ENCODE data around the gene SMYD5. TPM values are rescaled to one million over a fixed set of nuclear protein-coding genes. Genes with fewer than 3 reads are reported as not detected.
"Not testable (repeated sequence)": the region's sequence is repeated elsewhere in the genome, so short reads cannot be mapped to it uniquely, and the experiment has no call there.

SMYD5 gene
- total RNA-seq, 1 experiment from 2014 or later: 37.4 TPM

DNA sequence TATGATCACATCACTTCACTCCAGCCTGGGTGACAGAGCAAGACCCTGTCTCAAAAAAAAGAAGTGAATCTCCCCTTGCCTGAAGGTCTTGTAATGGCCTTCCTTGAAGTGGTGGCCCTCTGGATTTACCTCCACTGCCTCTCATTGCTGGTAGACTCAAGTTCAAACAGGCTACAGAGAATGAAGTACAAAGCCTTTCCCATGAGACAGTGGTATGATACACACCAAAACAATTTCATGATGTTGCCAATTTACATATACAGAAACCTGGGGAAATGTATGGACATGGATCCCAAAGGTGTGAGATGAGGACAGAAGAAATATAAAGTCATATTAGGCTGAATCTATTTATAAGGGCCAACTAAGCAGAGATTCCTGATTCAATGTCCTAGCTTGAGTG lies 16.5 kb upstream of the SMYD5 start:
- Histone ChIP-seq H3K79me2 (ENCODE audit: insufficient read depth, low read length) (no peaks in the 10 kb centered on the region), H4K20me1 (ENCODE audit: insufficient read depth) (no peaks in the 10 kb centered on the region), H3K9me3 (ENCODE audit: control insufficient read depth in 1 of 2, insufficient read depth in 1 of 2, low read depth in 1 of 2, low read length in 2 of 2) (no peaks in the 10 kb centered on the region), H3K27me3 (ENCODE audit: insufficient read depth, low read length) (no peaks in the 10 kb centered on the region), H3K27ac (ENCODE audit: low read depth, low read length) (no peak overlapping the region), H3K4me3 (replicated peaks in 1 of 2; ENCODE audit: low read depth in 1 of 2, low read length in 2 of 2) (no peak overlapping the region), H3K9me2 (ENCODE audit: insufficient read depth) (no peaks in the 10 kb centered on the region), H3K4me1 (ENCODE audit: control insufficient read depth in 1 of 2, insufficient read depth in 2 of 2, low read length in 2 of 2) (no peaks in the 10 kb centered on the region), H3K9ac (ENCODE audit: low read length) (no peak overlapping the region), H2AFZ (ENCODE audit: low read depth, low read length, poor library complexity, severe bottlenecking) (no peak overlapping the region), H3K4me2 (ENCODE audit: low read length) (no peak overlapping the region), H3K36me3 (ENCODE audit: control insufficient read depth in 1 of 2, insufficient read depth in 2 of 2, low read length in 2 of 2) (no peaks in the 10 kb centered on the region)
- RAD21 ChIA-PET (ENCODE audit: low non-redundant PET in 1 of 2, low total read pairs in 2 of 2, uncharacterized antibody in 2 of 2, unreplicated experiment in 2 of 2): no interaction called here
- CTCF ChIA-PET: no interaction called here
- TF ChIP-seq CBX3 (IDR thresholded peaks at IDR 0.05; ENCODE audit: low read depth) (no peak), CEBPB (IDR thresholded peaks at IDR 0.05; ENCODE audit: low read depth) (no peak), EZH2phosphoT487 (IDR thresholded peaks at IDR 0.05; ENCODE audit: borderline replicate concordance) (no peak), SIN3A (IDR thresholded peaks at IDR 0.05; ENCODE audit: low read depth) (no peak), TCF7L2 (IDR thresholded peaks at IDR 0.05; ENCODE audit: borderline replicate concordance, extremely low read depth, insufficient read depth, insufficient read length) (no peak)
- TF ChIP-seq, protein P1, sequence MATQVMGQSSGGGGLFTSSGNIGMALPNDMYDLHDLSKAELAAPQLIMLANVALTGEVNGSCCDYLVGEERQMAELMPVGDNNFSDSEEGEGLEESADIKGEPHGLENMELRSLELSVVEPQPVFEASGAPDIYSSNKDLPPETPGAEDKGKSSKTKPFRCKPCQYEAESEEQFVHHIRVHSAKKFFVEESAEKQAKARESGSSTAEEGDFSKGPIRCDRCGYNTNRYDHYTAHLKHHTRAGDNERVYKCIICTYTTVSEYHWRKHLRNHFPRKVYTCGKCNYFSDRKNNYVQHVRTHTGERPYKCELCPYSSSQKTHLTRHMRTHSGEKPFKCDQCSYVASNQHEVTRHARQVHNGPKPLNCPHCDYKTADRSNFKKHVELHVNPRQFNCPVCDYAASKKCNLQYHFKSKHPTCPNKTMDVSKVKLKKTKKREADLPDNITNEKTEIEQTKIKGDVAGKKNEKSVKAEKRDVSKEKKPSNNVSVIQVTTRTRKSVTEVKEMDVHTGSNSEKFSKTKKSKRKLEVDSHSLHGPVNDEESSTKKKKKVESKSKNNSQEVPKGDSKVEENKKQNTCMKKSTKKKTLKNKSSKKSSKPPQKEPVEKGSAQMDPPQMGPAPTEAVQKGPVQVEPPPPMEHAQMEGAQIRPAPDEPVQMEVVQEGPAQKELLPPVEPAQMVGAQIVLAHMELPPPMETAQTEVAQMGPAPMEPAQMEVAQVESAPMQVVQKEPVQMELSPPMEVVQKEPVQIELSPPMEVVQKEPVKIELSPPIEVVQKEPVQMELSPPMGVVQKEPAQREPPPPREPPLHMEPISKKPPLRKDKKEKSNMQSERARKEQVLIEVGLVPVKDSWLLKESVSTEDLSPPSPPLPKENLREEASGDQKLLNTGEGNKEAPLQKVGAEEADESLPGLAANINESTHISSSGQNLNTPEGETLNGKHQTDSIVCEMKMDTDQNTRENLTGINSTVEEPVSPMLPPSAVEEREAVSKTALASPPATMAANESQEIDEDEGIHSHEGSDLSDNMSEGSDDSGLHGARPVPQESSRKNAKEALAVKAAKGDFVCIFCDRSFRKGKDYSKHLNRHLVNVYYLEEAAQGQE (IDR thresholded peaks at IDR 0.05; ENCODE audit: low read depth): no peak
- TF ChIP-seq, protein P2, sequence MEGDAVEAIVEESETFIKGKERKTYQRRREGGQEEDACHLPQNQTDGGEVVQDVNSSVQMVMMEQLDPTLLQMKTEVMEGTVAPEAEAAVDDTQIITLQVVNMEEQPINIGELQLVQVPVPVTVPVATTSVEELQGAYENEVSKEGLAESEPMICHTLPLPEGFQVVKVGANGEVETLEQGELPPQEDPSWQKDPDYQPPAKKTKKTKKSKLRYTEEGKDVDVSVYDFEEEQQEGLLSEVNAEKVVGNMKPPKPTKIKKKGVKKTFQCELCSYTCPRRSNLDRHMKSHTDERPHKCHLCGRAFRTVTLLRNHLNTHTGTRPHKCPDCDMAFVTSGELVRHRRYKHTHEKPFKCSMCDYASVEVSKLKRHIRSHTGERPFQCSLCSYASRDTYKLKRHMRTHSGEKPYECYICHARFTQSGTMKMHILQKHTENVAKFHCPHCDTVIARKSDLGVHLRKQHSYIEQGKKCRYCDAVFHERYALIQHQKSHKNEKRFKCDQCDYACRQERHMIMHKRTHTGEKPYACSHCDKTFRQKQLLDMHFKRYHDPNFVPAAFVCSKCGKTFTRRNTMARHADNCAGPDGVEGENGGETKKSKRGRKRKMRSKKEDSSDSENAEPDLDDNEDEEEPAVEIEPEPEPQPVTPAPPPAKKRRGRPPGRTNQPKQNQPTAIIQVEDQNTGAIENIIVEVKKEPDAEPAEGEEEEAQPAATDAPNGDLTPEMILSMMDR (IDR thresholded peaks at IDR 0.05 in 2 of 3, conservative IDR thresholded peaks at IDR 0.05 in 1 of 3; ENCODE audit: borderline replicate concordance in 1 of 3, insufficient read depth in 1 of 3, low read depth in 2 of 3, low read length in 2 of 3): no peak
- no TSS peak for BruUV-seq (replicated peaks)
- ATAC-seq: no peak
- intact Hi-C loops (cut with micrococcal nuclease): no loop called here
- POLR2A ChIA-PET: no interaction called here
- DNase-seq (ENCODE audit: low read depth, low spot score): no peak

DNA sequence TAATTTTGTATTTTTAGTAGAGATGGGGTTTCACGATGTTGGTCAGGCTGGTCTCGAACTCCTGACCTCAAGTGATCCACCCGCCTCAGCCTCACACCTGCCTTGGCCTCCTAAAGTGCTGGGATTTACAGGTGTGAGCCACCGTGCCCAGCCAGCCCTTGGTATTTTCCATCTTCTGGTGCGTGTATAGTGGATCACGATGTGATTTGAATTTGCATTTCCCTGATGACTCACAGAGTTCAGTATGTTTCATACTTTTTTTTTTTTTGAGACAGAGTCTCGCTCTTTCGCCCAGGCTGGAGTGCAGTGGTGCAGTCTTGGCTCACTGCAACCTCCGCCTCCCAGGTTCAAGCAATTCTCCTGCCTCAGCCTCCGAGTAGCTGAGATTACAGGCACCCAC lies 13.8 kb upstream of the SMYD5 start:
- DNase-seq (ENCODE audit: low read depth, low spot score); CTCF ChIA-PET; intact Hi-C loops (cut with micrococcal nuclease); BruUV-seq (replicated peaks); H3K4me2 ChIP-seq (ENCODE audit: low read length); H3K9me2 ChIP-seq (ENCODE audit: insufficient read depth); POLR2A ChIA-PET; H2AFZ ChIP-seq (ENCODE audit: low read depth, low read length, poor library complexity, severe bottlenecking); H3K27ac ChIP-seq (ENCODE audit: low read depth, low read length); ATAC-seq; H3K36me3 ChIP-seq (ENCODE audit: control insufficient read depth in 1 of 2, insufficient read depth in 2 of 2, low read length in 2 of 2); H3K9ac ChIP-seq (ENCODE audit: low read length); H3K4me3 ChIP-seq (replicated peaks in 1 of 2; ENCODE audit: low read depth in 1 of 2, low read length in 2 of 2); H3K9me3 ChIP-seq (ENCODE audit: control insufficient read depth in 1 of 2, insufficient read depth in 1 of 2, low read depth in 1 of 2, low read length in 2 of 2); H3K79me2 ChIP-seq (ENCODE audit: insufficient read depth, low read length); H3K27me3 ChIP-seq (ENCODE audit: insufficient read depth, low read length); H3K4me1 ChIP-seq (ENCODE audit: control insufficient read depth in 1 of 2, insufficient read depth in 2 of 2, low read length in 2 of 2); H4K20me1 ChIP-seq (ENCODE audit: insufficient read depth); RAD21 ChIA-PET (ENCODE audit: low non-redundant PET in 1 of 2, low total read pairs in 2 of 2, uncharacterized antibody in 2 of 2, unreplicated experiment in 2 of 2): not testable (repeated sequence)
